SK-N-SH treated with all-trans-retinoic acid at 6 μM for 48 hours (cell line): ENCODE measurements around the gene CCR7.

Experiments
- ATAC-seq: fragments of 200-7000 bp; cut with Tn5 transposase; 3 replicates; pipeline ENCODE4 v1.9.1; 2020; ENCODE audit warnings: mild to moderate bottlenecking, moderate library complexity
- ARNTL ChIP-seq: fragments of 450-650 bp; formaldehyde crosslinking; IDR thresholded peaks from 2 replicates; pipeline ENCODE4 v1.5.0; 2020; ENCODE audit warnings: low read depth, mild to moderate bottlenecking, moderate library complexity, borderline replicate concordance
- BACH2 ChIP-seq: fragments of 250-450 bp; sonication (Bioruptor Pico); IDR thresholded peaks from 2 replicates; pipeline ENCODE4 v1.9.0; 2021; ENCODE audit warnings: mild to moderate bottlenecking, borderline replicate concordance
- CREB5 ChIP-seq: fragments of 250-450 bp; sonication (Bioruptor Pico); IDR thresholded peaks from 2 replicates; pipeline ENCODE4 v1.5.1; 2020; ENCODE audit warnings: low read depth, mild to moderate bottlenecking, moderate library complexity
- CSRNP3 ChIP-seq: fragments of 250-450 bp; sonication (Bioruptor Pico); IDR thresholded peaks from 2 replicates; pipeline ENCODE4 v1.5.1; 2021; ENCODE audit warnings: mild to moderate bottlenecking, moderate library complexity
- ISL1 ChIP-seq: fragments of 250-450 bp; sonication (Bioruptor Pico); IDR thresholded peaks from 2 replicates; pipeline ENCODE4 v2.1.2; 2022; ENCODE audit warnings: mild to moderate bottlenecking, moderate library complexity
- OSR1 ChIP-seq: fragments of 250-450 bp; sonication (Bioruptor Pico); IDR thresholded peaks from 2 replicates; pipeline ENCODE4 v1.8.0; 2022; ENCODE audit warnings: moderate library complexity, mild to moderate bottlenecking, inconsistent platforms
- PATZ1 ChIP-seq: fragments of 250-450 bp; sonication (Bioruptor Pico); IDR thresholded peaks from 2 replicates; pipeline ENCODE4 v1.8.0; 2020; ENCODE audit warnings: mild to moderate bottlenecking, moderate library complexity, borderline replicate concordance
- POU6F1 ChIP-seq: fragments of 250-450 bp; sonication (Bioruptor Pico); IDR thresholded peaks from 2 replicates; pipeline ENCODE4 v1.8.0; 2021; ENCODE audit warnings: low read depth, mild to moderate bottlenecking, moderate library complexity, borderline replicate concordance
- PPARA ChIP-seq: fragments of 250-450 bp; sonication (Bioruptor Pico); IDR thresholded peaks from 2 replicates; pipeline ENCODE4 v1.5.0; 2020; ENCODE audit warnings: mild to moderate bottlenecking, borderline replicate concordance
- SNAI2 ChIP-seq: fragments of 250-450 bp; sonication (Bioruptor Pico); IDR thresholded peaks from 2 replicates; pipeline ENCODE4 v1.5.0; 2020; ENCODE audit warnings: mild to moderate bottlenecking, moderate library complexity
- TCF4 ChIP-seq: fragments of 250-450 bp; sonication (Bioruptor Pico); IDR thresholded peaks from 2 replicates; pipeline ENCODE4 v1.8.0; 2021; ENCODE audit warnings: mild to moderate bottlenecking, moderate library complexity, borderline replicate concordance
- TOX ChIP-seq: fragments of 250-450 bp; sonication (Bioruptor Pico); IDR thresholded peaks from 2 replicates; pipeline ENCODE4 v1.8.0; 2021; ENCODE audit warnings: mild to moderate bottlenecking, moderate library complexity, borderline replicate concordance
- TSHZ2 ChIP-seq: fragments of 250-450 bp; sonication (Bioruptor Pico); IDR thresholded peaks from 2 replicates; pipeline ENCODE4 v1.5.0; 2020; ENCODE audit warnings: mild to moderate bottlenecking, moderate library complexity
- ZC3H10 ChIP-seq: fragments of 250-450 bp; sonication (Bioruptor Pico); IDR thresholded peaks from 2 replicates; pipeline ENCODE4 v1.5.1; 2021; ENCODE audit warnings: mild to moderate bottlenecking, moderate library complexity
- ZFP3 ChIP-seq: fragments of 250-450 bp; sonication (Bioruptor Pico); IDR thresholded peaks from 2 replicates; pipeline ENCODE4 v1.5.0; 2020; ENCODE audit warnings: mild to moderate bottlenecking, moderate library complexity
- ZNF565 ChIP-seq: fragments of 450-650 bp; formaldehyde crosslinking; conservative IDR thresholded peaks from 2 replicates; pipeline ENCODE4 v1.5.0; 2020; ENCODE audit warnings: low read depth, mild to moderate bottlenecking, moderate library complexity
- ZNF70 ChIP-seq: fragments of 450-650 bp; formaldehyde crosslinking; IDR thresholded peaks from 2 replicates; pipeline ENCODE4 v1.5.0; 2020; ENCODE audit warnings: mild to moderate bottlenecking, moderate library complexity
- ZNF8 ChIP-seq: fragments of 450-650 bp; formaldehyde crosslinking; IDR thresholded peaks from 2 replicates; pipeline ENCODE4 v1.5.0; 2020; ENCODE audit warnings: mild to moderate bottlenecking, moderate library complexity

Gene CCR7

GRCh38 chr17:40558890-40559563 lies 6.2 kb downstream of the CCR7 start:
- ATAC-seq: no peak
- TF ChIP-seq TOX (CRISPR knock-in tag) (no peak), ZC3H10 (CRISPR knock-in tag) (no peak), CSRNP3 (CRISPR knock-in tag) (no peak), ZNF70 (no peak), POU6F1 (no peak), ZNF8 (CRISPR knock-in tag) (no peak), ZNF565 (CRISPR knock-in tag) (no peak), BACH2 (no peak), CREB5 (CRISPR knock-in tag) (no peak), ARNTL (CRISPR knock-in tag) (no peak), PPARA (CRISPR knock-in tag) (no peak), TSHZ2 (CRISPR knock-in tag) (no peak), ZFP3 (CRISPR knock-in tag) (no peak), TCF4 (no peak), PATZ1 (no peak), SNAI2 (CRISPR knock-in tag) (no peak), ISL1 (CRISPR knock-in tag) (no peak), OSR1 (CRISPR knock-in tag) (no peak)

GRCh38 chr17:40558300-40558889 lies 6.9 kb downstream of the CCR7 start:
- no peak for ATAC-seq
- TF ChIP-seq TCF4 (no peak), ZNF70 (no peak), CREB5 (CRISPR knock-in tag) (no peak), SNAI2 (CRISPR knock-in tag) (no peak)
- TF ChIP-seq, all 23 proteins: peak for 0
